Heart right ventricle (tissue), 16 donors: Measurements from ENCODE around the gene NAMPT. TPM values are rescaled to one million over a fixed set of nuclear protein-coding genes. Genes with fewer than 3 reads are reported as not detected.

Source experiments
- ATAC-seq, 8 donors: fragments of 200-7000 bp; cut with Tn5 transposase; one replicate each; pipeline ENCODE4 v1.9.1; 2020; ENCODE audit warnings: mild to moderate bottlenecking in 8 of 8, moderate library complexity in 8 of 8, moderate number of reproducible peaks in 1 of 8
- DNase-seq, 2 donors: peaks; one replicate each; pipeline ENCODE4 v3.0.0-alpha.2; 2020
- H3K27ac ChIP-seq, 10 donors: fragments of 200-600 bp; sonication (generic) in 2 of 10; one replicate each; pipeline versions ENCODE4 v1.5.0 to v1.8.0; 2020 to 2022; ENCODE audit warnings: mild to moderate bottlenecking in 3 of 10
- H3K27me3 ChIP-seq, 7 donors: fragments of 200-600 bp; one replicate each; pipeline ENCODE4 v1.8.0; 2021 to 2022; ENCODE audit warnings: mild to moderate bottlenecking in 2 of 7
- H3K36me3 ChIP-seq, 9 donors: fragments of 200-600 bp; sonication (generic) in 1 of 9; one replicate each; pipeline versions ENCODE4 v1.5.0 to v1.8.0; 2020 to 2022; ENCODE audit warnings: mild to moderate bottlenecking in 2 of 9
- H3K4me1 ChIP-seq, 9 donors: fragments of 200-600 bp; sonication (generic) in 1 of 9; one replicate each; pipeline versions ENCODE4 v1.5.0 to v1.8.0; 2020 to 2022; ENCODE audit warnings: mild to moderate bottlenecking in 4 of 9
- H3K4me3 ChIP-seq, 10 donors: fragments of 200-600 bp; sonication (generic) in 2 of 10; one replicate each; pipeline versions ENCODE4 v1.5.0 to v1.8.0; 2020 to 2022; ENCODE audit warnings: mild to moderate bottlenecking in 7 of 10, moderate library complexity in 2 of 10
- H3K9me3 ChIP-seq, 11 donors: fragments of 200-600 bp in 10 of 11; sonication (generic) in 2 of 11; one replicate each; pipeline versions ENCODE4 v1.5.0 to v1.8.0; 2013 to 2022; ENCODE audit warnings: mild to moderate bottlenecking in 2 of 11, control low read depth in 1 of 11, moderate library complexity in 1 of 11
- WGBS, 2 donors: extraction: QIAGEN DNeasy Blood & Tissue Kit; methylation state at CpG; one replicate each; pipeline ENCODE4 v1.1.7; 2013; ENCODE audit warnings: inconsistent platforms in 1 of 2; 5-methylcytosine and 5-hydroxymethylcytosine counted together
- intact Hi-C, 10 donors: fragments of 100-400 bp; cut with DNase I; formaldehyde crosslinking; loops; one replicate each; pipeline versions ENCODE4 v1.11.1 to v1.14.2; 2022
- polyA plus RNA-seq, 2 donors: library from polyadenylated mRNA; stranded (reverse); fragments of 200-250 nt; gene quantifications; one replicate each; pipeline ENCODE4 v1.2.3, GENCODE V29; 2013
- total RNA-seq, 10 donors: library from RNA; stranded (reverse); fragmentation: NEBNext Ultra II Directional in 3 of 10; extraction: Animal tissue kit (Norgen Biotek cat#: 25700) in 3 of 10; gene quantifications; one replicate each; pipeline versions ENCODE4 v1.2.1 to v1.2.4, GENCODE V29; 2021 to 2023
- TF ChIP-seq, protein P1 (sequence below), 9 donors: fragments of 200-600 bp; sonication (generic) in 2 of 9; IDR thresholded peaks; one replicate each; pipeline versions ENCODE4 v1.5.0 to v1.8.0; 2021 to 2022; ENCODE audit warnings: antibody characterized with exemption in 9 of 9, mild to moderate bottlenecking in 5 of 9, moderate library complexity in 1 of 9
- donor health status: Arrhythmogenic right ventricular cardiomyopathy.
- donor health status: ischemic (EF 13 %, LVEDD 7.1; RV severe dilation, severe dysfunction).
- donor health status: healthy with polysubstance abuse.
- donor health status: DM: no; HTN: yes; CAD: no.
- donor health status: DM: no; HTN: no; CAD: no.
- donor health status: ischemic (EF 25% LVEDD 6.9; RV normal size, moderate dysfunction).
- donor health status: ischemic (EF 25% LVEDD 5.7; RV mildly dilated, moderate dysfunction).
- donor health status: healthy.
- donor health status: DM: yes; HTN: yes; CAD: no.
- donor health status: Ischemic cardiomyopathy.
- donor health status: ischemic (EF 35%, LVEDD 5.7; RV mildly dilated, moderate dysfunction).
- donor health status: nonischemic (EF 11% LVEDD 7.7; RV severe dilation, severe dysfunction).
- donor health status: DM: yes; HTN: yes; CAD: no.
- donor health status: PGD.
- donor health status: ischemic (EF 29% LVEDD 5.4; RV normal size, mild dysfunction).
- donor health status: nonischemic (EF 23%, LVEDD 6.1; RV moderate dilation, normal function).

Gene NAMPT
- total and polyA plus RNA-seq, 12 donors, result 32.2 to 404 (median 98.6) TPM

DNA sequence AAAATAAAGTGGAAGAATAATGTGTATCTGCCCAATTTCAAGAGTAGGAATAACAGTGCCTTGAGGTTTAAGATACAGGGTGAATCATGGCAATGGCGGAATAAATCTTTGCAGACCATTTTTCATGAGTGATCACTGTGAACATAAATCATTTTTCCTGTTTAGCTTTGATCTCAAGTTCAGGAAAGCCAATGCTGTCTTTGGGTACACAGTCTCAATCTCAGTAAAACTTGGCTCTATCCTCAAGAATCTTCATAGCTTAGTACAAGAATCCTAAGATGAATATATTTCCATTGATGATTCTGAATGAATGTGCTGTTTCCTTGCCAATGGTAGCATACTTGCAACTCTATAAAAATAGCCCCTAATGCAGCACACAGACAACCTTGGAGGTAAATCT lies 6.8 kb downstream of the NAMPT start:
- Histone ChIP-seq H3K36me3 (peaks cover 0 to 96% (median 18%) of the 10 kb centered on the region in 9 donors), H3K4me3 (peak overlapping the region in 1 of 10 donors; percentile 80), H3K9me3 (no peaks in the 10 kb centered on the region), H3K27ac (peak overlapping the region in 1 of 10 donors; percentile 22), H3K4me1 (peaks cover 0 to 86% (median 37%) of the 10 kb centered on the region in 9 donors), H3K27me3 (no peaks in the 10 kb centered on the region)
- DNase-seq, result no peak
- TF ChIP-seq, protein P1, sequence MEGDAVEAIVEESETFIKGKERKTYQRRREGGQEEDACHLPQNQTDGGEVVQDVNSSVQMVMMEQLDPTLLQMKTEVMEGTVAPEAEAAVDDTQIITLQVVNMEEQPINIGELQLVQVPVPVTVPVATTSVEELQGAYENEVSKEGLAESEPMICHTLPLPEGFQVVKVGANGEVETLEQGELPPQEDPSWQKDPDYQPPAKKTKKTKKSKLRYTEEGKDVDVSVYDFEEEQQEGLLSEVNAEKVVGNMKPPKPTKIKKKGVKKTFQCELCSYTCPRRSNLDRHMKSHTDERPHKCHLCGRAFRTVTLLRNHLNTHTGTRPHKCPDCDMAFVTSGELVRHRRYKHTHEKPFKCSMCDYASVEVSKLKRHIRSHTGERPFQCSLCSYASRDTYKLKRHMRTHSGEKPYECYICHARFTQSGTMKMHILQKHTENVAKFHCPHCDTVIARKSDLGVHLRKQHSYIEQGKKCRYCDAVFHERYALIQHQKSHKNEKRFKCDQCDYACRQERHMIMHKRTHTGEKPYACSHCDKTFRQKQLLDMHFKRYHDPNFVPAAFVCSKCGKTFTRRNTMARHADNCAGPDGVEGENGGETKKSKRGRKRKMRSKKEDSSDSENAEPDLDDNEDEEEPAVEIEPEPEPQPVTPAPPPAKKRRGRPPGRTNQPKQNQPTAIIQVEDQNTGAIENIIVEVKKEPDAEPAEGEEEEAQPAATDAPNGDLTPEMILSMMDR (IDR thresholded peaks at IDR 0.05), result no peak
- ATAC-seq, result no peak
- WGBS, 2 donors, result 91 to 96% methylated on average over 1 of the region's 1 CpG
- intact Hi-C loops, result loop anchor here in 2 of 10 donors (10.0 kb wide), 2 partner anchors 93 to 103 kb away; no protein-coding TSS in a partner anchor

DNA sequence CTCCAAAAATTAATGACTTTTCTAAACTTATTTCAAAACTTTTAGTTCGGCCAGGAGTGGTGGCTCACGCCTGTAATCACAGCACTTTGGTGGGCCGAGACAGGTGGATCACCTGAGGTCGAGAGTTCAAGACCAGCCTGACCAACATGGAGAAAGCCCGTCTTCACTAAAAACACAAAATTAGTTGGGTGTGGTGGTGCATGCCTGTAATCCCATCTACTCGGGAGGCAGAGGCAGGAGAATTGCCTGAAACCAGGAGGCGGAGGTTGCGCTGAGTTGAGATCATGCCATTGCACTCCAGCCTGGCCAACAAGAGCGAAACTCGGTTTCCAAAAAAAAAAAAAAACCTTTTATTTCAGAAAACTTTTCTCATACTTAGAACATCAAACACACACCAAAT lies 8.3 kb downstream of the NAMPT start:
- H3K27ac ChIP-seq, result no peak overlapping the region
- TF ChIP-seq, protein P1 (IDR thresholded peaks at IDR 0.05), result no peak
- H3K9me3 ChIP-seq, result no peaks in the 10 kb centered on the region
- peaks cover 0 to 87% (median 44%) of the 10 kb centered on the region in 9 donors for H3K4me1 ChIP-seq
- ATAC-seq (no peak), DNase-seq (no peak)
- H3K36me3 ChIP-seq, result peaks cover 0 to 99% (median 23%) of the 10 kb centered on the region in 9 donors
- 98% methylated on average over 10 of the region's 10 CpGs for WGBS, 2 donors
- H3K4me3 ChIP-seq, result no peak overlapping the region
- H3K27me3 ChIP-seq, result no peaks in the 10 kb centered on the region
- intact Hi-C loops, result loop anchor here in 2 of 10 donors (10.0 kb wide), 2 partner anchors 92 to 102 kb away; no protein-coding TSS in a partner anchor

- intact Hi-C loops, result loop anchor here in 2 of 10 donors (10.0 kb wide), 2 partner anchors 88 to 98 kb away; no protein-coding TSS in a partner anchor
- TF ChIP-seq, protein P1 (IDR thresholded peaks at IDR 0.05), result no peak
- peaks cover 0 to 64% (median 26%) of the 10 kb centered on the region in 9 donors for H3K4me1 ChIP-seq
- DNase-seq, result no peak
- no peaks in the 10 kb centered on the region for H3K27me3 ChIP-seq
- no peak overlapping the region for H3K4me3 ChIP-seq
- ATAC-seq, result peak in 6 of 8 donors; percentile 28 to 71 (median 48)
- H3K9me3 ChIP-seq, result no peaks in the 10 kb centered on the region
- H3K27ac ChIP-seq, result peak overlapping the region in 7 of 10 donors; percentile 2 to 57 (median 45)
- WGBS, 2 donors, result 54 to 59% methylated on average over 8 of the region's 8 CpGs
- H3K36me3 ChIP-seq, result peaks cover 0 to 100% (median 30%) of the 10 kb centered on the region in 9 donors
Observed at GRCh38 chr7:106273009-106273668, 11.6 kb downstream of the NAMPT start.

DNA sequence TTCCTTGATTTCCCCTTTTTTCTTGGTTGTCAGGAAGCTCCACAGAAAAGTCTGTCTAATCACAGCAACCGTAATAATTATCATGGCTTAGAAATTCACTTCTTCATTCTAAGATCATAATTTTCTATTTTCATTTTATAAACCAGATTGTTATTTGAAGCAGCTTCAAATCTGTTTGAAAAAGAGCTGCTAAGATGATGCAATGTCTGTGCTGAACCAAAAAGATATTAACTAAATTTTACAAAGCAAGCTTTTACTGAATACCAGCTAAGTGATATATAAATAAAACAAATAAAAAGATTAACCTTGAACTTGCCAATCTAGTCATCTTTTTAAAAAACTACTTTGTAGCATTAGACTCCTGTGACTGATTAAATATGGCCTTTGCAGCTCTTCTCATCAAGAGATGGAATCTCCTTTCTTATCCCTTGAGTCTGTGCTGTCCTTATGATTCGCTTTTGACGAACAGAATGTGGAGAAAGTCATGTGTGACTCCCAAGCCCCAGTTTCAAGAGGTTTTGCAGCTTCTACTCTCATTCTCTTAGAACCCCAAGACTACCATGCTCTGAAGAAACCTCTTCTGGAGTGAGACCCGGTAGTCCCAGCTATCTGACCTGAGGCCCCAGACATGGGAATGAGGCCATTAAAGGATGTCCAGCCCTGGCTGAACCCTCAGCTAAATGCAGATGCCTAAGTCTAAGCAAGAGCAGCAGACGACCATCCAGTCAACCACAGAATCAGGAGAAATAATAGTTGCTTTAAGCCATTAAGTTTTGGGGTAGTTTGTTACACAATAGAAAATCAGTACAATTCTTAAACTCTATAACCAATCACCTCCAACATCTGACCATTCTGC lies 14.4 kb downstream of the NAMPT start:
- ATAC-seq, result peak in 1 of 8 donors; percentile 36
- TF ChIP-seq, protein P1 (IDR thresholded peaks at IDR 0.05), result no peak
- Histone ChIP-seq H3K4me3 (no peak overlapping the region), H3K27me3 (no peaks in the 10 kb centered on the region), H3K27ac (peak overlapping the region in 6 of 10 donors; percentile 10 to 61 (median 36)), H3K4me1 (peaks cover 0 to 45% (median 25%) of the 10 kb centered on the region in 9 donors), H3K36me3 (peaks cover 0 to 98% (median 35%) of the 10 kb centered on the region in 9 donors), H3K9me3 (no peaks in the 10 kb centered on the region)
- WGBS, 2 donors, result 77 to 85% methylated on average over 5 of the region's 5 CpGs
- intact Hi-C loops, result loop anchor here in 2 of 10 donors (10.0 kb wide), 2 partner anchors 86 to 96 kb away; no protein-coding TSS in a partner anchor
- no peak for DNase-seq
